Panc1 (cell line): ENCODE results near the gene HPGDS. TPM values are rescaled to one million over a fixed set of nuclear protein-coding genes. Genes with fewer than 3 reads are reported as not detected.

ENCODE experiments used
- ATAC-seq: fragments of 200-7000 bp; cut with Tn5 transposase; 2 replicates; pipeline ENCODE4 v1.9.1; 2020; ENCODE audit warnings: mild to moderate bottlenecking, moderate library complexity
- BruUV-seq: library from RNA; stranded (reverse); fragments of 400-500 nt; replicated peaks from 2 replicates; lab custom pipeline; 2021; lab: Mats Ljungman, UMichigan
- CTCF ChIA-PET: fragments of 300-600 bp; sonication (Branson Sonifier 250); formaldehyde crosslinking; loops from one replicate; lab custom pipeline; 2022; ENCODE audit warnings: antibody characterized with exemption; lab: Charles Lee
- POLR2A ChIA-PET: fragments of 300-600 bp; sonication (Branson Sonifier 250); formaldehyde crosslinking; loops from one replicate; lab custom pipeline; 2022; ENCODE audit warnings: antibody characterized with exemption; lab: Charles Lee
- DNase-seq: peaks from one replicate; pipeline ENCODE4 v3.0.0-alpha.2; 2010; ENCODE audit warnings: low read depth, low spot score
- H3K27ac ChIP-seq: 2 replicates; pipeline ENCODE4 v1.5.1; 2011; ENCODE audit warnings: mild to moderate bottlenecking, low read length, inconsistent platforms
- H3K27me3 ChIP-seq: fragments of 200-500 bp; sonication (Bioruptor generic); 2 replicates; pipeline ENCODE4 v1.6.0; 2014; ENCODE audit warnings: low read length, inconsistent platforms; ENCODE audit not compliant: control insufficient read depth, insufficient read depth
- H3K36me3 ChIP-seq: fragments of 200-500 bp; sonication (Bioruptor generic); 2 replicates; pipeline ENCODE4 v1.5.1; 2014; ENCODE audit warnings: inconsistent platforms, mild to moderate bottlenecking, low read length, moderate library complexity; ENCODE audit not compliant: control insufficient read depth, insufficient read depth
- H3K4me1 ChIP-seq: 2 replicates; pipeline ENCODE4 v1.5.1; 2011; ENCODE audit warnings: inconsistent platforms, mild to moderate bottlenecking, low read length, moderate library complexity; ENCODE audit not compliant: control insufficient read depth, insufficient read depth
- H3K4me3 ChIP-seq, 2 experiments: 2 replicates each; pipeline ENCODE4 v1.5.1; 2011 to 2012; ENCODE audit warnings: low read depth in 2 of 2, low read length in 2 of 2, mild to moderate bottlenecking in 2 of 2, inconsistent platforms in 1 of 2, moderate library complexity in 1 of 2
- H3K9me3 ChIP-seq: fragments of 200-500 bp; sonication (Bioruptor generic); 2 replicates; pipeline ENCODE4 v1.5.1; 2014; ENCODE audit warnings: low read depth, mild to moderate bottlenecking, inconsistent platforms, low read length, moderate library complexity; ENCODE audit not compliant: control insufficient read depth, insufficient read depth
- CTCF ChIP-seq: fragments of 450-650 bp; IDR thresholded peaks from 2 replicates; pipeline ENCODE4 v1.5.1; 2017; ENCODE audit warnings: mild to moderate bottlenecking
- POLR2AphosphoS5 ChIP-seq: IDR thresholded peaks from 2 replicates; pipeline ENCODE4 v1.6.1; 2012; ENCODE audit warnings: mild to moderate bottlenecking, low read depth, low read length, moderate library complexity
- SIN3A ChIP-seq: IDR thresholded peaks from 2 replicates; pipeline ENCODE4 v1.6.1; 2012; ENCODE audit warnings: low read depth, mild to moderate bottlenecking, low read length, moderate library complexity, borderline replicate concordance; ENCODE audit not compliant: insufficient read depth
- TCF7L2 ChIP-seq: IDR thresholded peaks from 2 replicates; pipeline ENCODE4 v1.6.1; 2011; ENCODE audit warnings: mild to moderate bottlenecking, low read depth, low read length, inconsistent platforms
- in situ Hi-C: cut with HindIII; loops from 2 replicates; pipeline ENCODE4 v1.10.0; 2016; ENCODE audit warnings: low sequenced_read_pairs, low pct_unique_long_range_greater_than_20kb
- intact Hi-C: fragments of 100-400 bp; cut with micrococcal nuclease; formaldehyde crosslinking; loops from one replicate; pipeline ENCODE4 v1.10.0; 2022; ENCODE audit not compliant: unreplicated experiment
- total RNA-seq: library from RNA; stranded (reverse); gene quantifications from one replicate; pipeline ENCODE4 v1.2.1, GENCODE V29; 2021; ENCODE audit not compliant: unreplicated experiment
- TF ChIP-seq, protein P1 (sequence below), 2 experiments: IDR thresholded peaks; 2 replicates each; pipeline ENCODE4 v1.6.1; 2011 to 2012; ENCODE audit warnings: low read depth in 2 of 2, control low read depth in 1 of 2, low read length in 1 of 2, mild to moderate bottlenecking in 1 of 2, moderate library complexity in 1 of 2; ENCODE audit not compliant: insufficient read depth in 1 of 2

Gene HPGDS
- total RNA-seq, 1 experiment from 2014 or later = not detected

DNA sequence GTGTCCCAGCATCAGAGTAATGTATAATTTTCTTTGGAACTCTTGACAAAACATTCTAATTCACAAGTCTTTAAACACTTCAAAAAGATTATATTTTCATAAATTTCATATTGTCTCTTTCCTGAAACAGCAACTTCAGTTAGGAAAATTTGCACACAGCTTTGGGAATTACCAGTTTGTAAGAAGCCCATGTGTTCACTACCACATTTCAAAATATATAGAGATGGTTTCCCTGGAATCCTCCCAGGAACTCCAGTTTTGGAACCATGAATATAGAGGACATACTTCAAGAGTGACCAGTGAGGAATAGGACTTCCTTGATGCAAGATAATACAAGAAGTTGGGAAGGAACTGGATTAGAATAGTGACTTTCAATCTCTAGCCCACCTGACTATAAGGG lies 28.7 kb upstream of the HPGDS start:
- CTCF ChIA-PET = no interaction called here

DNA sequence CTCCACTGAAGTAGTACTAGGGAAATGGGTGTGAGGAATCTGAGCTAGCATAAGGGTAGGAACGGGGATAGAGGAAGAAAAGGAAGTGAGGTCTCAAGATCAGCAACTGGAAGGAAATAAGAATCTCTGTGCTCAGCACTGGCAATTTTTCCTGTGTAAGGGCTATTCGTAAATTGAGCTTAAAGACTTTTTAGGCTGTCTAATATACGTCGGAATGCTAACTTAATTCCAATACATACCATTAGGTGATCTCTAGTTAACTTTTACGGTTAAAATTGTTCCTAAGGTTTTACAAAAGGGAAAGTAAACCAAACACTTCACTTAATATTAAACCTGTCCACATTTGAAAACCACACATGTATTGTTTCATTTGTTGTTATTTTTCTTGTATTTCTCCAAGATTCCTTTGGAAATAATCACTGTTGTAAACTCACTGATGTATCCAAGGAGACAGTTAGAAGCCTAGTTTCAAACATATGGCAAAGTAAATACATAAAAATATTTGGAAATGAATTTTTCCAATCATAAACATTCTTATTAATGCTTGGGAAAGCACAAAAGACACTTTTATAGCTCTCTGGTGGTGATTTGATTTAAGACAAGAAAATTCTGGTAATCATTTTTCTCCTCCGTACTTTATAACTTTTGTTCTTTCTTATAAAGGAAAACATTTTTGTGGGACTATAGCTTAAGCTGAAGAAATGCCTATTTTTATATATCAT lies 28.1 kb upstream of the HPGDS start:
- H3K4me3 ChIP-seq = no peak overlapping the region
- CTCF ChIA-PET = no interaction called here
- in situ Hi-C loops = no loop called here
- no peaks in the 10 kb centered on the region for H3K36me3 ChIP-seq
- no TSS peak for BruUV-seq
- intact Hi-C loops = no loop called here
- DNase-seq (no peak), ATAC-seq (no peak)
- no peaks in the 10 kb centered on the region for H3K9me3 ChIP-seq
- no peaks in the 10 kb centered on the region for H3K4me1 ChIP-seq
- TF ChIP-seq, protein P1, sequence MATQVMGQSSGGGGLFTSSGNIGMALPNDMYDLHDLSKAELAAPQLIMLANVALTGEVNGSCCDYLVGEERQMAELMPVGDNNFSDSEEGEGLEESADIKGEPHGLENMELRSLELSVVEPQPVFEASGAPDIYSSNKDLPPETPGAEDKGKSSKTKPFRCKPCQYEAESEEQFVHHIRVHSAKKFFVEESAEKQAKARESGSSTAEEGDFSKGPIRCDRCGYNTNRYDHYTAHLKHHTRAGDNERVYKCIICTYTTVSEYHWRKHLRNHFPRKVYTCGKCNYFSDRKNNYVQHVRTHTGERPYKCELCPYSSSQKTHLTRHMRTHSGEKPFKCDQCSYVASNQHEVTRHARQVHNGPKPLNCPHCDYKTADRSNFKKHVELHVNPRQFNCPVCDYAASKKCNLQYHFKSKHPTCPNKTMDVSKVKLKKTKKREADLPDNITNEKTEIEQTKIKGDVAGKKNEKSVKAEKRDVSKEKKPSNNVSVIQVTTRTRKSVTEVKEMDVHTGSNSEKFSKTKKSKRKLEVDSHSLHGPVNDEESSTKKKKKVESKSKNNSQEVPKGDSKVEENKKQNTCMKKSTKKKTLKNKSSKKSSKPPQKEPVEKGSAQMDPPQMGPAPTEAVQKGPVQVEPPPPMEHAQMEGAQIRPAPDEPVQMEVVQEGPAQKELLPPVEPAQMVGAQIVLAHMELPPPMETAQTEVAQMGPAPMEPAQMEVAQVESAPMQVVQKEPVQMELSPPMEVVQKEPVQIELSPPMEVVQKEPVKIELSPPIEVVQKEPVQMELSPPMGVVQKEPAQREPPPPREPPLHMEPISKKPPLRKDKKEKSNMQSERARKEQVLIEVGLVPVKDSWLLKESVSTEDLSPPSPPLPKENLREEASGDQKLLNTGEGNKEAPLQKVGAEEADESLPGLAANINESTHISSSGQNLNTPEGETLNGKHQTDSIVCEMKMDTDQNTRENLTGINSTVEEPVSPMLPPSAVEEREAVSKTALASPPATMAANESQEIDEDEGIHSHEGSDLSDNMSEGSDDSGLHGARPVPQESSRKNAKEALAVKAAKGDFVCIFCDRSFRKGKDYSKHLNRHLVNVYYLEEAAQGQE (IDR thresholded peaks at IDR 0.05; ENCODE audit: insufficient read depth in 1 of 2, low read depth in 2 of 2, low read length in 1 of 2) = no peak
- no peak for TF ChIP-seq POLR2AphosphoS5
- TF ChIP-seq TCF7L2 = no peak
- no peak for TF ChIP-seq SIN3A
- no peak for TF ChIP-seq CTCF
- POLR2A ChIA-PET = no interaction called here
- H3K27ac ChIP-seq = no peak overlapping the region
- no peaks in the 10 kb centered on the region; the same call in 1 of the 2 replicates for H3K27me3 ChIP-seq

More for the DNA sequence above, 28.7 kb upstream of the HPGDS start:
- H3K27ac ChIP-seq = no peak overlapping the region
- H3K9me3 ChIP-seq = no peaks in the 10 kb centered on the region
- peaks cover 2% of the 10 kb centered on the region; the same call in 1 of the 2 replicates for H3K36me3 ChIP-seq
- no peaks in the 10 kb centered on the region for H3K4me1 ChIP-seq
- BruUV-seq = no TSS peak
- H3K4me3 ChIP-seq = no peak overlapping the region
- DNase-seq (no peak), ATAC-seq (no peak)
- in situ Hi-C loops (no loop called here), intact Hi-C loops (no loop called here)
- TF ChIP-seq, protein P1 (IDR thresholded peaks at IDR 0.05; ENCODE audit: insufficient read depth in 1 of 2, low read depth in 2 of 2, low read length in 1 of 2) = no peak
- TF ChIP-seq CTCF = no peak
- POLR2A ChIA-PET = no interaction called here
- H3K27me3 ChIP-seq = no peaks in the 10 kb centered on the region; the same call in 1 of the 2 replicates
